Measurements from ENCODE around the gene NRIP2.

DNA sequence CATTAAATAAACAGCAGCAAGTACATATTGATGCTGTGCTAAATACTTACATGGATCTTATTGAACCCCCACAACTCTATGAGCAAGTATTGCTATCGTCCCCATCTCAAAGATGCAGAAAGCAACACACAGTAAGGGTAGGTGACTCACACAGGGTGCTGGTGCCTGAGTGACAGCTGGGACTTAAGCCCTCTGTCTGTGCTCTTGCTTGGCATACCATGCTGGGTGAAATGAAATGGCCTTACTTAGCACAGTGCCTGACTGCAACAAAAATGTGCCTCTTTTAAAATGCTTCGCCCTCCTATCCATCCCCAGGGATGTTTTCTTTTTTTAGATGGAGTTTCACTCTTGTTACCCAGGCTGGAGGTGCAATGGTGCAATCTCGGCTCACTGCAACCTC, 21.2 kb upstream of the NRIP2 start:
- TF ChIP-seq, protein P1, sequence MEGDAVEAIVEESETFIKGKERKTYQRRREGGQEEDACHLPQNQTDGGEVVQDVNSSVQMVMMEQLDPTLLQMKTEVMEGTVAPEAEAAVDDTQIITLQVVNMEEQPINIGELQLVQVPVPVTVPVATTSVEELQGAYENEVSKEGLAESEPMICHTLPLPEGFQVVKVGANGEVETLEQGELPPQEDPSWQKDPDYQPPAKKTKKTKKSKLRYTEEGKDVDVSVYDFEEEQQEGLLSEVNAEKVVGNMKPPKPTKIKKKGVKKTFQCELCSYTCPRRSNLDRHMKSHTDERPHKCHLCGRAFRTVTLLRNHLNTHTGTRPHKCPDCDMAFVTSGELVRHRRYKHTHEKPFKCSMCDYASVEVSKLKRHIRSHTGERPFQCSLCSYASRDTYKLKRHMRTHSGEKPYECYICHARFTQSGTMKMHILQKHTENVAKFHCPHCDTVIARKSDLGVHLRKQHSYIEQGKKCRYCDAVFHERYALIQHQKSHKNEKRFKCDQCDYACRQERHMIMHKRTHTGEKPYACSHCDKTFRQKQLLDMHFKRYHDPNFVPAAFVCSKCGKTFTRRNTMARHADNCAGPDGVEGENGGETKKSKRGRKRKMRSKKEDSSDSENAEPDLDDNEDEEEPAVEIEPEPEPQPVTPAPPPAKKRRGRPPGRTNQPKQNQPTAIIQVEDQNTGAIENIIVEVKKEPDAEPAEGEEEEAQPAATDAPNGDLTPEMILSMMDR (IDR thresholded peaks at IDR 0.05; ENCODE audit: insufficient read depth, low read length, poor library complexity, severe bottlenecking), result no peak
- no peak for TF ChIP-seq EZH2phosphoT487 (conservative IDR thresholded peaks at IDR 0.05; ENCODE audit: low read length)
